Measurements from ENCODE around the gene SNX9. TPM values are rescaled to one million over a fixed set of nuclear protein-coding genes. Genes with fewer than 3 reads are reported as not detected.
"Not testable (repeated sequence)": the region's sequence is repeated elsewhere in the genome, so short reads cannot be mapped to it uniquely, and the experiment has no call there.

Gene SNX9
- polyA plus RNA-seq, 4 donors, result 43.2 to 49.8 (median 47.4) TPM

GRCh38 chr6:157830354-157831017, 7.4 kb downstream of the SNX9 start:
- DNase-seq (ENCODE audit: low read depth in 4 of 4, low spot score in 3 of 4), result no peak

- DNase-seq (ENCODE audit: low read depth in 4 of 4, low spot score in 3 of 4), result no peak
Observed at GRCh38 chr6:157831018-157831369, 7.9 kb downstream of the SNX9 start.

GRCh38 chr6:157831424-157832249, 8.6 kb downstream of the SNX9 start:
- no peak for DNase-seq (ENCODE audit: low read depth in 4 of 4, low spot score in 3 of 4)

- no peak for DNase-seq (ENCODE audit: low read depth in 4 of 4, low spot score in 3 of 4)
Observed at GRCh38 chr6:157832250-157832967, 9.4 kb downstream of the SNX9 start.

GRCh38 chr6:157834549-157834948, 11.5 kb downstream of the SNX9 start:
- no peak for DNase-seq (ENCODE audit: low read depth in 4 of 4, low spot score in 3 of 4)

- no peak for DNase-seq (ENCODE audit: low read depth in 4 of 4, low spot score in 3 of 4)
Observed at GRCh38 chr6:157838718-157839430, 15.8 kb downstream of the SNX9 start.

GRCh38 chr6:157839606-157840005, 16.6 kb downstream of the SNX9 start:
- DNase-seq (ENCODE audit: low read depth in 4 of 4, low spot score in 3 of 4), result no peak

GRCh38 chr6:157840261-157840660, 17.2 kb downstream of the SNX9 start:
- DNase-seq (ENCODE audit: low read depth in 4 of 4, low spot score in 3 of 4), result no peak

GRCh38 chr6:157840776-157841175, 17.7 kb downstream of the SNX9 start:
- no peak for DNase-seq (ENCODE audit: low read depth in 4 of 4, low spot score in 3 of 4)

GRCh38 chr6:157841211-157841840, 18.3 kb downstream of the SNX9 start:
- DNase-seq (ENCODE audit: low read depth in 4 of 4, low spot score in 3 of 4), result no peak

- DNase-seq (ENCODE audit: low read depth in 4 of 4, low spot score in 3 of 4), result no peak
Observed at GRCh38 chr6:157842212-157842611, 19.2 kb downstream of the SNX9 start.

- DNase-seq (ENCODE audit: low read depth in 4 of 4, low spot score in 3 of 4), result not testable (repeated sequence)
Observed at GRCh38 chr6:157844196-157844595, 21.1 kb downstream of the SNX9 start.

GRCh38 chr6:157845493-157846259, 22.6 kb downstream of the SNX9 start:
- DNase-seq (ENCODE audit: low read depth in 4 of 4, low spot score in 3 of 4), result no peak

- no peak for DNase-seq (ENCODE audit: low read depth in 4 of 4, low spot score in 3 of 4)
Observed at GRCh38 chr6:157847846-157848245, 24.8 kb downstream of the SNX9 start.

GRCh38 chr6:157848693-157849092, 25.6 kb downstream of the SNX9 start:
- no peak for DNase-seq (ENCODE audit: low read depth in 4 of 4, low spot score in 3 of 4)

GRCh38 chr6:157849288-157850017, 26.4 kb downstream of the SNX9 start:
- no peak for DNase-seq (ENCODE audit: low read depth in 4 of 4, low spot score in 3 of 4)

GRCh38 chr6:157850030-157850429, 27.0 kb downstream of the SNX9 start:
- no peak for DNase-seq (ENCODE audit: low read depth in 4 of 4, low spot score in 3 of 4)

GRCh38 chr6:157853018-157853805, 30.2 kb downstream of the SNX9 start:
- no peak for DNase-seq (ENCODE audit: low read depth in 4 of 4, low spot score in 3 of 4)

Data from right renal pelvis (tissue), 4 donors.